GM21367 (cell line): ENCODE measurements around the gene VGLL4.
A peak's percentile ranks its signal among the peaks of the same experiment; 100 is the strongest.
"Not testable (repeated sequence)": the region's sequence is repeated elsewhere in the genome, so short reads cannot be mapped to it uniquely, and the experiment has no call there.

Experiments
- ATAC-seq: cut with Tn5 transposase; IDR thresholded peaks from one replicate; pipeline ENCODE4 v1.9.1; 2021; ENCODE audit not compliant: unreplicated experiment

The VGLL4 gene

DNA sequence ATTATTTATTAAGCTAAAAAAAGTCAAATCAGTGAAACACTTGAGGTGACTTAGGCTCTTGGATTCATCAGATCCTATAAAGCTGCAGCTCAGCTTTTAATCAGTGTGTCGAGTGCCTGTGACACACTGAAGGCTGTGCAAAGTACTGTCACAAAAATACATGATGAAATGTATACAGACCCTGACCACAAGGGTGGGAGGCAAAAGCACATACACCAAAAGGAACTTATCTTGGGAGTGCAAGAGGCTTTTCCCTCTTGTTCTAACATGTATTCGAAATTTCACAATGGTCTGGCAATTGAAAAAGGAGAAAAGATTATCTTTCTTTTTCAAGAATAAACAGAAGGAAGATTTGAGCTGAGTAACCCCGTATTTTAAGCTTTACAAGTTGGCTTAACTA is 35.9 kb downstream of the VGLL4 start:
- ATAC-seq, result no peak

DNA sequence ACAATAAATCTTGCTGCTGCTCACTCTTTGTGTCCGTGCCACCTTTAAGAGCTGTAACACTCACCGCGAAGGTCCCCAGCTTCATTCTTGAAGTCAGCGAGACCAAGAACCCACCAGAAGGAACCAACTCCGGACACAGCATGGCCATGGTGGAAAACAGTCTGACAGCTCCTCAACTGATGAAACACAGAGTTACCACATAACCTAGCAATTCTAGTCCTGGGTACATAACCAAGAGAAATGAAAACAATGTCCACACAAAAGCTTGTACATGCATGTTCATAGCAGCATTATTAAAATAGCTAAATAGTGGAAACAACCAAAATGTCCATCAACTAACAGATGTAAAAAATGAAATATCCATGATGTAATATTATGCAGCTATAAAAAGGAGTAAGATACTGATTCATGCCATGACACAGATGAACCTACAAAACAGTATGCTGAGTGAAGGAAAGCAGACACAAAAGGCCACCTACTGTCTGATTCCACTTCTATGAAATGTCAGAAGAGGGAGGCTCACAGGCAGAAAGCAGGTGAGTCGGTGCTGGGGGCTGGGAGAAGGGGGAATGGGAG is 36.8 kb downstream of the VGLL4 start:
- no peak for ATAC-seq

DNA sequence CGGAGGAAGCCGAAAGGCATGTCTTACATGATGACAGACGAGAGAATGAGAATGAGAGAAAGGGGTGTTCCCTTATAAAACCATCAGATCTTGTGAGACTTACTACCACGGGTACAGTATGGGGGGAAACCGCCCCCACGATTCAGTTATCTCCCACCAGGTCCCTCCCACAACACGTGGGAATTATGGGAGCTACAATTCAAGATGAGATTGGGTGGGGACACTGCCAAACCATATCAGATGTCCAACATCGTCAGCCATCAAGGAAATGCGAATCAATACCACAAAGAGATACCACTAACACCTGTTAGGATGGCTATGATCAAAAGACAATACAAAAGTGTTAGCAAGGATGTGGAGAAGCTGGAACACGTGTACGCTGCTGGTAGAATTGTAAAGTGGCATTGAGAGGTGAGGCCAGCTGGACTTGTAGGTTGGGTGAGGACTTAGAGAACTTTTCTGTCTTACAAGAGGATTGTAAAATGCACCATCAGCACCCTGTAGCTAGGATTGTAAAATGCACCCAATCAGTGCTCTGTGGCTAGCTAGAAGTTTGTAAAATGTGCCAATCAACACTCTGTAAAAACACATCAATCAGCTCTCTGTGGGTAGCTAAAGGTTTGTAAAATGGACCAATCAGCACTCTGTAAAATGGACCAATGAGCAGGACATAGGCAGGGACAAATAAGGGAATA is 37.5 kb downstream of the VGLL4 start:
- ATAC-seq, result no peak

DNA sequence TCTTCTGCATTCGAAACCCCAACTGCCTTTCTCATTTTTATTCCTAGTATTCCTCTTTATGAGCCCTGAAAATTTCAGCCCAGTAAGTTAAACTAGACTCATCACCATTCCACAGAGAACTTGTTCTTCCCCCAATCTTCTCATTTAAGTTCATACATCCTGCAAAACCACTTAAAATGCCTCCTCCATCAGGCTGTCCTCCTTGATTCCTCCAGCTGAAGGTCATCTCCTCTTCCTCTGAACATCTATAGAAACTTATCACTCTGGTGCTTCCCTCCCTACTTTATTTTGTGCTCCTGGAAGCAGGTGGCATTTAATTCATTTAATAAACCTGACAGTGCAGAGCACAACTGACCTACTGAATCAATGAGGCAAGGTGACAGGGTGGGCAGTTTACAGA is 38.3 kb downstream of the VGLL4 start:
- no peak for ATAC-seq

DNA sequence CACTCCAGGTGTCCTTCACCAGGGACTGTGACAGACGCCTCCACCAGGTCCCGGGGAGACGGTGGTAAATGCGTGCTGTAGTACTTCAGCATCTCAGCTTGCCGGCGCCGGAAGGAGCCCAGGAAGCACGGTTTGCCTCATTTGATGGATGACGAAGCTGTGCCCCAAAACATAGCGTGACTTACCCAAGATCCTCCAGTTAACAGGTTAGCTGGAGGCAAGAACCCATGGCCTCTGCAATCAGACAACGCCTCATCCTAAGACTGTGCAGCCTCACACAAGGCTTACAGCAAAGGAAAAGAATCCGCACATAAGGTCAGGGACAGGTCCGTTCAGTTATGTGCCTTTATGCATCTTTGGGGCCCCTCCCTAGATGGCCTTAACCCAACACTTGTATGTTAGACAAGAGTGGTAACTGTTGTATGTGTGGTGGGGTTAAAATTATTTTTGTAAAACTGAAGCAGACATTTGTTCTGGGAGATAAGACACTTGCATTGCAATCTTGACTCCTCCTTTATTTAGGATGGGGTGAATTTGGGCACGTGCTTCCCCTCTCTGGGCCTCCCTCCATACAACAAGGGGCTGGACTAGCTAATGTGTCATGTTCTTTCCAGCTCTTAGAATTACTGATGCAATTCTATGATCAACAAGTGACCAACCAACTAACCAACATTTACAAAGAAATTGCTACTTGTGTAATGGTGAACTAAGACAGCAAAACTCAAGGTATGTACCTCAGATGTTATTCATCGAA is 39.4 kb downstream of the VGLL4 start:
- no peak for ATAC-seq

DNA sequence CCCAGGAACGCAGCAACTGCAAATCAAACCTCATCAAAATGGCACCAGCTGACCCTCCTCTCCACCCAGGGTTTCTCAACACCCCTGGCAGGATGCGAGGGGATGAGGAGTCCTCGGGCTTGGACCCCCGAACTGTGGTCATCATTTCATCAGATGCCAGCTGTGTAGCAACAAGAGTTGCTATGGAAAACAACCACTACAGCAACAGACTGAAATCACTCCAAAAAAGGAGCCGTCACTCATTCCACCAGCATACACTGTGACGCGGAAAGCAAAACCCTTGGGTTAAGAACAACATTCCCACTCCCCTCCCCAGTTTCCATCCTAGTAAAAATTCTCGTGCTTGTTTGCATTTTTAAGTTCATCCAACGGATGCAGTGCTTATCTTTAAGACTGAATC is 40.1 kb downstream of the VGLL4 start:
- no peak for ATAC-seq

DNA sequence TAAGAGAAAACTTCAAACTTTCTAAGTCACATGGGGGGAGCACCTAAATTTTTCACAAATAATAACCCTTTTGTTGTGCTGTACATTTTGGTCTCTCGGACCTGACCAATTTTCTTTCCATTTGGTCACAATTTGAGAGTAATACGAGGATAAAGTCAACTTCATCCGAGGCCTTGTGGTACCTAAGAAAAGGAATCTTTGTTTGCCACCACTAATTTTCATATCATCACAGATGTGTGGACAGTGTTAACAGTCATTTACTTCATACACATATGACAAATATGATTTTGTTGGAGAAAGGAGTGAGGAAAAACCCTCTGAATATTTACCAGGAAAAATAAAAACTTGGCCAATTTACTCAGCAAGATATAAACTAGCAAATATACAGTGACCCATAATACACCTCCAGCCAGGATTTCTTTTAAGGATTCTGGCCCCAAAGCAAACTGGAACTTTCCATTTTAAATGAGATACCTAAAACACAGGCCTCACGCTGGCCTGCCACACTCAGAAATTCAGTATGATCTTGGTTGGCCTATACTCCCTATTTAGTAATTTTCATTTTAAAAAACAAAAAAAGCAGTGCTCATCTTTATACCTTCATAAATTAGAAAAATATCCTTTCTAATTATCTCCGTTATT is 40.7 kb downstream of the VGLL4 start:
- ATAC-seq, result no peak

DNA sequence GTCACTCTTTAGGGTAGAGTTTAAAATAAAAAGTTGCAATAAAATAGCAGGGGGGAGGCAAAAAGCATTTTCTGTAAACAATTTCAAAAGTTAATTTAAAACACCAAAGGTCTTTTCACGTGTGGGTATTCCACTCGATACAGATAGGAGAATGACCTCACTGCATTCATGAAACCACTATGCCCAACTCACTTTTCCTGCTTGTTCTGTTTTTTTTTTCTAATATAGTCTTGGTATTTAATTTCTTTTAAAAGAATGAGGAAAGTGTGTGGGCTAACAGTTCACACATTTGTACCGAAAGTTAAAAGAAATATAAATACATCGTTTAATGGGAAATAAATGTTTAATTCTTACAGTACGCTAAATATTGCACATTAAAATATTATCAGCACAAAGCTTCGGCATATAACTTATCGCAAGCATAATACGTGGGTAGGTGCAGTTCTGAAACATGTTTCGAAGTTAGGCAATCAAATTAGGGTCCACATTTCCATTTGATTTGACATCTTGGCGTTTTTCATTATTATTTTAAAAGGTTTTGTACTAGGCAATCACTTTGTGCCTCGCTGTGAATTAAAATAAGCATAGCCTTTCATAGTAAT is 41.4 kb downstream of the VGLL4 start:
- ATAC-seq, result no peak

DNA sequence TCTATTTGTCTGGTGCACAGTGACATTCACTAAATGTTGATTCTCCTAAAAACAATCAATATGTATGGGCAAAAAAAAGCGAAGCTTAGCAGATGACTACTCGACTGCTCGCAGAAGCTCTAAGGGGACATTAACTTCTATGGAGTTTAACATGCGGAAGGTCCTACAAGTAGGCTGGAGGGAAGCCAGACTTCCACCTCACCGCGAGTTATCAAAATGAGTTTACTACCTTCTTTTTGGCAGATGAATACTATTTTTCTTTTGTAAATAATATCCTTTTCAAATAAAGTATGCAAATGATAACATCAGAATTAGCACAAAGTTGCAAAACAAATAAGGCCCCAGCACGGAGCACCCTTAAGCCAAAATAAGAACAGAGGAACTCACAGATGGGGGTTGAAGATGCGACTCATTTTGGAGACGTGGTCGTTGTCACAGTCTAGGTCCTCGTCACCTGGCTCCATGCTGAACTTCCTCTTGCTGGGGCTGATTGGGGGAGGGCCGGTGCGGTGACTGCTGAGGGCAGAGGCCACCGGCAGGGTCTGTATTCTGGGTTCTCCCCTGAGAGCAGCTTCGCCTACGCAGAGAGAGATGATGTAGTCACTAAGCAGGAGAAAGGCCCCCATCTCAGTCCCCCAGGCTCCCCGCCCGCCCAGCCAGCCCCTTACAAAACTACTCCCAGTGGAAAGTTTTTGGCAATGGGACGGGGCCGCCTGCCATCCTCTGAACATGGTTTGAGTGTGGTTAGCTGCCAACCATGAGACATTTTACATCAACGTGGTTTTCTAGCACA is 42.1 kb downstream of the VGLL4 start:
- peak; percentile 80 for ATAC-seq

DNA sequence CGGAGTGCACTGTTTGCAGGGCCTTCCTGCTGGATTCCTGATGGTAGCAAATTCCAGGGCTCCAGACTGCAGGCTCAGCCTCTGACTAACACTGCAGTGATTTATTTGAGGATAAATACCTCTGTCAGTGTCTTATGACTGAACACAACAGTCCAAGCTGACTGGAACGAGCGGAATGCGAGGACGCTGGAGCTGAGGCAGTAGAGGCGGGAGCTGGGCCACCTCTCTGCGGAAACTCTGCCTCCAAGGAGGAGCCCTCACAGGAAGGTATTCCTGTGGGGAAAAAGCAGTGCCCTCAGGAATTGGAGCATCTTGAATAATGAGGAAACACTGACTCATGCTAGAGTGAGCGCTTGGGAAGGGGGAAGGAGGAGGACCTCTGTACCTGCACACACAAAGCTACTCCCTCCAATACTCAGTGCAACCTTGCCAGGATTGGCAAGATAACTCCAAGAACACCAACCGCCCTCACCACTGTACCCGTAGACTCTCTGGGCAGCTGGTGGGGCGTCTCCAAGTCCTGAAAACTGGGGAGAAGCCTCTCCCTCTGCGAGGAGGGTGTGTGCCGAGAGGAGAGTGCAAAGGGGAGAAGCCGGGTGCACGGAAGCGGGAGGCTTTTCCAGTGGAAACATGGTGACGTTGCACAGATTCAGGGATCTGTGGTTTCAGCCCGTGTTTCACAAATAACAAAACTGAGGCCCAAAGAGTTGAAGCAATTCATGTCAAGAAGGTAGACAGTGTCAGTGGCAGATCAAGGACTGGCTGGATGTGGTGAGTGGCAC is 43.0 kb downstream of the VGLL4 start:
- no peak for ATAC-seq

DNA sequence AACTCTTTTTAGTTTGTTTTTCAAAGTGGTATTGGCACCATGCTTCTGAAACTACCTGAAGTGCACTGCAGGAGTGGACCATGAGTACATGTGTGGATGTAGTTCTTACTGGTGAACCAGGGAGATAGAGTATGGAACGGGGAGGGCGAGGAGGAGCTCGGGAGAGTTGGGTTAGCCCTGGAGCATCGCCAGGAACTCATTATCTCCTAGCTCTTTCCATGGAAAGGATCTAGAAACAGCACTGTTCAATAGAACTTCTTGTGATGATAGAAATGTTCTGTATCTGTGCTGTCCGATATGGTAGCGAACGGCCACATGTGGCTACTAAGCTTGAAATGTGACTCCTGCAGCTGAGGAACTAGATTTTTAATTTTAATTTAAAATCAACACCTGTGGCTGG is 47.3 kb downstream of the VGLL4 start:
- ATAC-seq, result no peak

DNA sequence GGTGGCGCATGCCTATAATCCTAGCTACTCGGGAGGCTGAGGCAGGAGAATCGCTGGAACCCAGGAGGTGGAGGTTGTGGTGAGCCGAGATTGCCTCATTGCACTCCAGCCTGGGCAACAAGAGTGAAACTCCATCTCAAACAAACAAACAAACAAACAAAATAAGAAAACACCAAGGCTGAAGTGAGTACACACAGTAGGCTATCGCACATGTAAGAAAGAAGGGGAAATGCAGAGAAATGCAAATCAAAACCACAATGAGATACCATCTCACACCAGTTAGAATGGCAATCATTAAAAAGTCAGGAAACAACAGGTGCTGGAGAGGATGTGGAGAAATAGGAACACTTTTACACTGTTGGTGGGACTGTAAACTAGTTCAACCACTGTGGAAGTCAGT is 48.7 kb downstream of the VGLL4 start:
- not testable (repeated sequence) for ATAC-seq

DNA sequence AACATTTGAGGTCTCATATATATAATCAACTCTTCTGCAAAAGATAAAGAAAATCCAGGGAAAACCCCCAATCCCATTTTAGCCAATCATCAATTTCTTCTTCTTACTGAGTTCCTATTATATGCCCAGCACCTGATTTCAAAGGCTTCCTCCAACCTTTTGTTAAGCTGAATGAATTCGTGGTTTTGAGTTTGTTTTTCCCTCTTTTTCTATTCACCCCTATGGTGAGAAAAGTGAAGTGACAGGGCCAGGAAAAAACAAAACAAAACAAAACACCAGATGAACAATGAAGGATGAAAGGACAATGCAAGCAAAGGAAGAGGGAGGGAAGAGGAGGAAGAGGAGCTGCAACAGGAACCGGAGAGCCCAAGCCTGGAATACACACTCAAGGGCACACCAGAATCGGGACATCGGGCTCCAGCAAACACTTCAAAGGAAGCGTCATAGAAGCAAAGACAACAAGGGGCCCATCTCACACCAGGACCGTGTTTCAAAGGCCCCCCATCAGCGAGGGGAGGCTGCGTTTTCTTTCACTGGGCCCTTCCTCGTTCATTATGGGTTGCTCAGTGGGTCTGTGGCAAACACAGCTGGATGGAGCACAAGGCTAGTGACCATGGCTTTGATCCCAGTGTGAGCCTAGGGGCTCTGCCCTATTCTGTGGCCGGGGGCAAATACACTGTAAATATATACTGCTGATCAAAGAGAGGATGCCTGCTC is 50.2 kb downstream of the VGLL4 start:
- no peak for ATAC-seq

DNA sequence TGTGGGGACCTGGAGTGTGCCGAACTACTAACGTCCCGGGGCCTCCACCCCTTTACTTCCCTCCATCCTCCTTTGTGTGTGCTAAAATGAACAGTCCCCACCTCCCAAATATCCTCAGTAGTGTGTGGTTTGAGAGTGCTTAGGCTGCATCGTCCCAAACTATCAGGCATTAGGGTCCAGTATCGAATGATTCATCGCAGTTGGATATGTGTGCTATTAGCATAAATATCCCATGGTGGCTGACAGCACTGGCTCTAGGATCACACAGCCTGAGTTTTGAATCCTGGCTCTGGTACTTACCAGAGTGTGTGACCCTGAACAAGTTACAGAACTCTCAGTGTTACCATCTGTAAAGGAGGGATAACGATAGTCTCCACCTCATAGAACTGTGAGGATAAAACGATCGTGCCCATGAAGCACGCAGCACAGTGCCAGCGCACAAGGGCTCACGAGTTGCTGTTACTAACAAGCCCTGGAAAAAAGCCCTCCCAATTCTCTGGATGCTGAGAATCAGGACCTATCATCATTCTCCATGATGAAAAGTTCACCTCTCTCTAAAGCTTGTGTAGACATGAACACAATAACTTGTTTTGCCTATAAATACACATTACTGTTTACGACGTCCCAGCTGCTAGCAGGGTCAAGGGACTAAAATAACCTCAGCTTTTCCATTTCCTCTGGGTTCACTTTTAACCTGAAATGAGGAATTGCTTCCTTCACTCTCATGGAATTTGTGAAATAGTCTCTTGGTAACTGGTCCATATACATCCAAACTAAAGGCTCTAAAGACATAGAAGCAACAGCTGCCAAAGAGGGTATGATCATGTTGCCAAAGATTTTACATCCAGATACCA is 51.0 kb downstream of the VGLL4 start:
- no peak for ATAC-seq

DNA sequence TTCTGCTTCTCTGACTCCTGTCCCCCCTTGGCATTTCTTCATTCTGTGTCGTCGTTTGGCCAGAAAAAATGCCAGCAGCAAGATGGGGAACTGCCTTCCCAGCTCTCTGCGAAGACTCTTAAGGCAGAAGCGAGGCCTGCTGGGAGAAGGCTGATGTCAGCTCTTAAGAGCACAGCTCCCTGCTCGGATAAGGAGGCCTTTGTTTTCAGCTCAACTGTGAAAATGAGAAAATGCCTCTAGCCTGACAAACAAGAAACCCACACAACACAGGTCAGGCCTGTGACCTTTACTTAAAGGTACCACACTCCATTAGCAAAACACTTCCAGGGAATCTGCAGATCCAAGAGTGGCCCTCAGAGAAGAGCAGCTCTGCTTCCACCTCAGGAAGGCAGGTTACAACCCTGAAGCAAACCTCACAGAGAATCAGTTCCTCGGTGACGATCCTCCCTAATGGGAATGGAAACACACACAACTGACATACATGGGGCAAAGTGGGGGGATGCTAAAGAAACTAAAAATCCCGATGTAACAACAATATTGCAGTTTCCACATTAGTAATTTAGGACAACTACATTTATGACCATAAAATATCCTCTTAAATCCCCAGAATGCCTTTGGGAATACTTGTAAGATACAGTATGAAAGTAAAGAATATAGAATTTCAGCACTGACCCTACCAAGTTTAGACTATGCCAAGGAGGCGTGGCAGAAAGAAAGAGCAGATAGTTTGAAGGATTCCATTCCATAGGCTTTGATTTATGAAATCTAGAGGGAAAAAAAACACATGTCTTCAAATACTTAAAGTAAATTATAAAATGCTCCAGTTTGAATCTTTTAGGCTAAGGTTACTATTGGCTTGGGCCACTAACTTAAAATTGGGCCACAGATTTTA is 52.1 kb downstream of the VGLL4 start:
- ATAC-seq, result no peak

DNA sequence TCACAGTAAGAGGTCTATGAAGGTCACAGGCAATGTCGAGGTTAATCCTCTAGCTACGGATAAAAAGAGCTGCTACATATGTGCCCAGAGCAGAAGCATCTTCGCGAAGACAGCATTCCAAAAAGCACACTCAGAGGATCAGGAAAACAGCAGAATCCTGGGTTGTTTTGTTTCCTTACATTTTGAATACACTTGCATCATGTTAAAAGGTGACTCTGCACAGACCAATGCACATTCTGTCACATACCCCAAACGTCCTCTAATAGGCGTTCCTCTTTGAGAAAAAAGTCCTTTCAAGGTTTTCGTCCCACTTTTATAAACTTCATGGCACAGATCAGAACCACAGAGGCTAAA is 52.7 kb downstream of the VGLL4 start:
- ATAC-seq, result no peak

DNA sequence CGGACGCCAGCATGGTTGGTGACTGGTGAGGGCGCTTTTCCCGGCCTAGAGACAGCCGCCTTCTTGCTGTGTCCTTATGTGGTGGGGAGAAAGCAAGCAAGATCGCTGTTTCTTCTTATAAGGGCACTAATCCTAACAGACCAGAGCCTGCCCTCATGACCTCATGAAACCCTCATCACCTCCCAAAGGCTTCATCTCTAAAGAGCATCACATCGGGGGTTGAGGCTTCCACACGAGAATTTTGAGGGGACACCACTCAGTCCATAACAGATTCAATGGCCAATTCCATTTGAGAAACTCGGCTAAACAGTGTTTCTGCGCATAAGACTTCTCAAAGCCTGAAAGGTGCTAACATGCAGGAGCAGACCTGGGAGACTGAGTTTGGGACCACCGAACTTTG is 54.0 kb downstream of the VGLL4 start:
- ATAC-seq, result no peak
